NCI-H146 (cell line): ENCODE measurements around the gene CLIC2.
"Not testable (repeated sequence)": the region's sequence is repeated elsewhere in the genome, so short reads cannot be mapped to it uniquely, and the experiment has no call there.

Experiments
- DNase-seq: peaks from one replicate; lab custom pipeline; 2025; lab: John Stamatoyannopoulos, UW

The CLIC2 gene

GRCh38 chrX:155334486-155335336 lies at the start of gene CLIC2:
Gene CLIC2 (minus strand): TSS chrX:155334614. CDS start chrX:155334427, 187 bp downstream.
- DNase-seq: no peak

- not testable (repeated sequence) for DNase-seq
Measured at GRCh38 chrX:155382529-155382967, 48.1 kb upstream of the CLIC2 start.

GRCh38 chrX:155381843-155382528 lies 47.6 kb upstream of the CLIC2 start, which contains the start of gene F8A2:
Gene F8A2 (plus strand): TSS chrX:155382095. CDS start chrX:155382115, 20 bp downstream.
- DNase-seq: not testable (repeated sequence)

- not testable (repeated sequence) for DNase-seq
Measured at GRCh38 chrX:155379802-155380201, 45.4 kb upstream of the CLIC2 start.

GRCh38 chrX:155373777-155374458 lies 39.5 kb upstream of the CLIC2 start:
- not testable (repeated sequence) for DNase-seq

GRCh38 chrX:155363712-155364111 lies 29.3 kb upstream of the CLIC2 start:
- DNase-seq: not testable (repeated sequence)

GRCh38 chrX:155349448-155349847 lies 15.0 kb upstream of the CLIC2 start:
- not testable (repeated sequence) for DNase-seq

GRCh38 chrX:155345689-155346088 lies 11.3 kb upstream of the CLIC2 start:
- DNase-seq: not testable (repeated sequence)

- not testable (repeated sequence) for DNase-seq
Measured at GRCh38 chrX:155335337-155335712, 911 bp upstream of the CLIC2 start.

GRCh38 chrX:155333544-155334100 lies 792 bp downstream of the CLIC2 start:
- no peak for DNase-seq

- no peak for DNase-seq
Measured at GRCh38 chrX:155330992-155331391, 3.4 kb downstream of the CLIC2 start.

GRCh38 chrX:155329293-155329692 lies 5.1 kb downstream of the CLIC2 start:
- no peak for DNase-seq

- no peak for DNase-seq
Measured at GRCh38 chrX:155326610-155327009, 7.8 kb downstream of the CLIC2 start.

GRCh38 chrX:155314260-155314659 lies 20.2 kb downstream of the CLIC2 start:
- no peak for DNase-seq

- DNase-seq: no peak
Measured at GRCh38 chrX:155313766-155314165, 20.6 kb downstream of the CLIC2 start.

GRCh38 chrX:155293771-155294170 lies 40.6 kb downstream of the CLIC2 start:
- DNase-seq: no peak

- no peak for DNase-seq
Measured at GRCh38 chrX:155279873-155280272, 54.5 kb downstream of the CLIC2 start.

- DNase-seq: no peak
Measured at GRCh38 chrX:155270969-155271368, 63.4 kb downstream of the CLIC2 start.

- DNase-seq: not testable (repeated sequence)
Measured at GRCh38 chrX:155267995-155268394, 66.4 kb downstream of the CLIC2 start.

GRCh38 chrX:155266439-155266838 lies 68.0 kb downstream of the CLIC2 start:
- DNase-seq: no peak

- peak; percentile 77 for DNase-seq
Measured at GRCh38 chrX:155263854-155264628, 70.4 kb downstream of the CLIC2 start, which contains the start of gene RAB39B. Gene RAB39B (minus strand): TSS chrX:155264491. CDS start chrX:155264288, 203 bp downstream.
